Stimulated activated CD4-positive, alpha-beta T cell treated with anti-CD3 and anti-CD28 coated beads, Interleukin-4, amount 100 ng/mL, for 4 hours (primary cell): ENCODE data around the gene CGREF1.

ENCODE experiments used
- DNase-seq, 2 experiments: peaks; one replicate each; pipeline ENCODE4 v3.0.0-alpha.2; 2020

The CGREF1 gene

GRCh38 chr2:27071990-27072830 is 46.7 kb downstream of the CGREF1 start:
- DNase-seq = peak; percentile 35 to 41

- peak; percentile 87 to 91 for DNase-seq
Observed at GRCh38 chr2:27071277-27071989, 47.5 kb downstream of the CGREF1 start, which contains the start of gene OST4. TSS of gene OST4 (minus strand) at chr2:27071654.

GRCh38 chr2:27070653-27071276 is 48.2 kb downstream of the CGREF1 start:
- DNase-seq = no peak

GRCh38 chr2:27069961-27070618 is 48.8 kb downstream of the CGREF1 start:
- DNase-seq = no peak

- DNase-seq = no peak
Observed at GRCh38 chr2:27069436-27069835, 49.5 kb downstream of the CGREF1 start.

GRCh38 chr2:27067385-27067784 is 51.5 kb downstream of the CGREF1 start:
- no peak for DNase-seq

GRCh38 chr2:27065128-27065527 is 53.8 kb downstream of the CGREF1 start:
- no peak for DNase-seq

GRCh38 chr2:27060323-27060722 is 58.6 kb downstream of the CGREF1 start:
- DNase-seq = no peak

GRCh38 chr2:27059141-27059820 is 59.6 kb downstream of the CGREF1 start:
- DNase-seq = no peak

- DNase-seq = no peak
Observed at GRCh38 chr2:27058210-27058609, 60.7 kb downstream of the CGREF1 start.

GRCh38 chr2:27057184-27057583 is 61.7 kb downstream of the CGREF1 start:
- no peak for DNase-seq

GRCh38 chr2:27054721-27055120 is 64.2 kb downstream of the CGREF1 start:
- DNase-seq = no peak

GRCh38 chr2:27053776-27054175 is 65.2 kb downstream of the CGREF1 start:
- no peak for DNase-seq

GRCh38 chr2:27053321-27053720 is 65.6 kb downstream of the CGREF1 start:
- DNase-seq = no peak

GRCh38 chr2:27051902-27052645 is 66.9 kb downstream of the CGREF1 start:
- no peak for DNase-seq

- peak; percentile 91 to 95 for DNase-seq
Observed at GRCh38 chr2:27050996-27051901, 67.7 kb downstream of the CGREF1 start, which contains the start of gene AGBL5. TSS of gene AGBL5 (plus strand) at chr2:27051668. CDS start at chr2:27052959, 1,291 bp downstream.
